ENCODE results near the gene COL15A1.
A peak's percentile ranks its signal among the peaks of the same experiment; 100 is the strongest.

The COL15A1 gene

GRCh38 chr9:99118782-99119466, 175.2 kb downstream of the COL15A1 start:
- Histone ChIP-seq H3K4me3 (peak overlapping the region; percentile 9), H3K27ac (no peak overlapping the region)
- no peak for DNase-seq (ENCODE audit: low spot score)
- no peak for TF ChIP-seq CTCF (IDR thresholded peaks at IDR 0.05)

GRCh38 chr9:99119976-99120655, 176.4 kb downstream of the COL15A1 start:
- Histone ChIP-seq H3K4me3 (no peak overlapping the region), H3K27ac (no peak overlapping the region)
- no peak for TF ChIP-seq CTCF (IDR thresholded peaks at IDR 0.05)
- no peak for DNase-seq (ENCODE audit: low spot score)
